ENCODE measurements around the gene HSPH1.

- TF ChIP-seq YY1 (IDR thresholded peaks at IDR 0.05; ENCODE audit: insufficient read depth, insufficient read length) (no peak), SUZ12 (IDR thresholded peaks at IDR 0.05; ENCODE audit: extremely low read depth, insufficient read depth, insufficient read length) (no peak), ZNF274 (IDR thresholded peaks at IDR 0.05; ENCODE audit: low read depth, low read length) (no peak)
Observed at GRCh38 chr13:31149604-31150003, 12.1 kb downstream of the HSPH1 start.

Measured in NT2/D1 (cell line).